ENCODE data around the gene PDXK.

- no peak for TF ChIP-seq CTCF (optimal IDR thresholded peaks at IDR 0.05 in 1 of 3, IDR thresholded peaks at IDR 0.05 in 1 of 3, conservative IDR thresholded peaks at IDR 0.05 in 1 of 3; ENCODE audit: extremely low read depth in 1 of 3, insufficient read depth in 2 of 3, low read length in 3 of 3)
- TF ChIP-seq EZH2 (IDR thresholded peaks at IDR 0.05; ENCODE audit: low read length), result no peak
Observed at GRCh38 chr21:43754948-43755781, 36.2 kb downstream of the PDXK start.
